Osteoblast (primary cell): ENCODE data around the gene PRR16. TPM values are rescaled to one million over a fixed set of nuclear protein-coding genes. Genes with fewer than 3 reads are reported as not detected.

Experiments
- DNase-seq: peaks from one replicate; pipeline ENCODE4 v3.0.0; 2011; ENCODE audit warnings: low spot score, mixed read lengths; ENCODE audit not compliant: insufficient read length; ENCODE audit errors: missing footprints
- H2AFZ ChIP-seq: 2 replicates; pipeline ENCODE4 v1.6.0; 2011; ENCODE audit warnings: mild to moderate bottlenecking, low read length
- H3K27ac ChIP-seq: 2 replicates; pipeline ENCODE4 v1.5.1; 2011; ENCODE audit warnings: mild to moderate bottlenecking, low read depth, low read length, moderate library complexity
- H3K27me3 ChIP-seq: 2 replicates; pipeline ENCODE4 v1.6.0; 2012; ENCODE audit warnings: mild to moderate bottlenecking, control low read depth, inconsistent platforms, low read length, moderate library complexity; ENCODE audit not compliant: insufficient read depth
- H3K36me3 ChIP-seq: 2 replicates; pipeline ENCODE4 v1.5.1; 2011; ENCODE audit warnings: mild to moderate bottlenecking, low read length, control low read depth, moderate library complexity; ENCODE audit not compliant: insufficient read depth
- H3K4me1 ChIP-seq: 2 replicates; pipeline ENCODE4 v1.5.1; 2011; ENCODE audit warnings: mild to moderate bottlenecking, low read length, control low read depth, moderate library complexity; ENCODE audit not compliant: insufficient read depth
- H3K4me2 ChIP-seq: 2 replicates; pipeline ENCODE4 v1.6.0; 2011; ENCODE audit warnings: mild to moderate bottlenecking, low read length; ENCODE audit not compliant: insufficient read depth
- H3K4me3 ChIP-seq: fragments of 200-600 bp; sonication (generic); 3 replicates; pipeline ENCODE4 v1.5.1; 2012; ENCODE audit warnings: mild to moderate bottlenecking, low read length, inconsistent platforms; ENCODE audit not compliant: insufficient read depth
- H3K79me2 ChIP-seq: 2 replicates; pipeline ENCODE4 v1.6.0; 2012; ENCODE audit warnings: mild to moderate bottlenecking, low read length, control low read depth, inconsistent platforms; ENCODE audit not compliant: insufficient read depth
- H3K9me3 ChIP-seq: 2 replicates; pipeline ENCODE4 v1.5.1; 2011; ENCODE audit warnings: low read depth, low read length, control low read depth
- H4K20me1 ChIP-seq: 2 replicates; pipeline ENCODE4 v1.6.0; 2012; ENCODE audit warnings: mild to moderate bottlenecking, low read length, control low read depth; ENCODE audit not compliant: insufficient read depth
- CTCF ChIP-seq: IDR thresholded peaks from 2 replicates; pipeline ENCODE4 v1.5.1; 2011; ENCODE audit warnings: mild to moderate bottlenecking, low read depth, low read length, moderate library complexity; ENCODE audit errors: extremely low read depth
- total RNA-seq: library from RNA; depleted of rRNA; stranded (reverse); fragments of >200 nt; gene quantifications from 2 replicates; pipeline ENCODE4 v1.2.3, GENCODE V29; 2012

The PRR16 gene
- total RNA-seq, 1 donor, result 30.4 TPM

GRCh38 chr5:120609570-120609969, 145.5 kb downstream of the PRR16 start:
- Histone ChIP-seq H3K4me3 (peak overlapping the region; percentile 0), H3K79me2 (peaks cover 69% of the 10 kb centered on the region), H3K4me2 (peak overlapping the region; percentile 66), H4K20me1 (no peaks in the 10 kb centered on the region), H3K4me1 (peaks cover 72% of the 10 kb centered on the region), H3K27me3 (no peaks in the 10 kb centered on the region), H2AFZ (peak overlapping the region; percentile 3), H3K36me3 (no peaks in the 10 kb centered on the region), H3K27ac (peak overlapping the region; percentile 91), H3K9me3 (no peaks in the 10 kb centered on the region)
- TF ChIP-seq CTCF, result no peak
- peak; percentile 22 for DNase-seq

DNA sequence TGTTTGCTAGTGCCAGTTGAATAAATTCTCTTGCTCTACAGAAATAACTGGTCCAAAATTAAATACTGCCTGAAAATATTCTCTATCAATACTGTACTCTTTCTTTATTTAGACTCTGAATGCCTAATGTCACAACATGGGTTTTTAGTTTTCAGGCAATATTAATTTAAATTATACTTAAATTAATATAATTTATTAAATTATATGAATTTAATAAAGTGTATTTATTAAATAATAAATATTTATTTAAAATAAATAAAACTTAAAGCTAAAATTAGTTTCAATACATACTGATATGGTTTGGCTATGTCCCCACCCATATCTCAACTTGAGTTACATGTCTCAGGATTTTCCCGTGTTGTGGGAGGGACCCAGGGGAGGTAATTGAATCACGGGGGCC, 146.0 kb downstream of the PRR16 start:
- H4K20me1 ChIP-seq, result no peaks in the 10 kb centered on the region
- no peaks in the 10 kb centered on the region for H3K9me3 ChIP-seq
- H3K4me1 ChIP-seq, result peaks cover 74% of the 10 kb centered on the region
- no peaks in the 10 kb centered on the region for H3K27me3 ChIP-seq
- peaks cover 72% of the 10 kb centered on the region for H3K79me2 ChIP-seq
- H3K27ac ChIP-seq, result peak overlapping the region; percentile 91
- no peak for TF ChIP-seq CTCF
- peak overlapping the region; percentile 3 for H2AFZ ChIP-seq
- H3K4me2 ChIP-seq, result peak overlapping the region; percentile 66
- no peaks in the 10 kb centered on the region for H3K36me3 ChIP-seq
- H3K4me3 ChIP-seq, result no peak overlapping the region
- no peak for DNase-seq

- Histone ChIP-seq H3K79me2 (peaks cover 51% of the 10 kb centered on the region), H3K4me3 (no peak overlapping the region), H3K36me3 (no peaks in the 10 kb centered on the region), H2AFZ (peak overlapping the region; percentile 7), H3K27ac (peak overlapping the region; percentile 70), H3K4me2 (peak overlapping the region; percentile 31), H3K4me1 (peaks cover 57% of the 10 kb centered on the region), H3K9me3 (no peaks in the 10 kb centered on the region), H3K27me3 (no peaks in the 10 kb centered on the region), H4K20me1 (no peaks in the 10 kb centered on the region)
- DNase-seq, result peak; percentile 21
- no peak for TF ChIP-seq CTCF
These were observed 149.6 kb downstream of the PRR16 start for GRCh38 chr5:120613729-120614128.

- peaks cover 47% of the 10 kb centered on the region for H3K4me1 ChIP-seq
- peaks cover 55% of the 10 kb centered on the region for H3K79me2 ChIP-seq
- TF ChIP-seq CTCF, result no peak
- DNase-seq, result peak; percentile 62
- H3K4me2 ChIP-seq, result peak overlapping the region; percentile 31
- no peaks in the 10 kb centered on the region for H3K27me3 ChIP-seq
- peak overlapping the region; percentile 70 for H3K27ac ChIP-seq
- H3K9me3 ChIP-seq, result no peaks in the 10 kb centered on the region
- H2AFZ ChIP-seq, result no peak overlapping the region
- no peak overlapping the region for H3K4me3 ChIP-seq
- H4K20me1 ChIP-seq, result no peaks in the 10 kb centered on the region
- H3K36me3 ChIP-seq, result no peaks in the 10 kb centered on the region
These were observed 150.6 kb downstream of the PRR16 start for GRCh38 chr5:120614531-120615180.
